Stimulated activated CD4-positive, alpha-beta T cell treated with anti-CD3 and anti-CD28 coated beads, TNF-alpha, amount 100 ng/mL, for 24 hours (primary cell): Measurements from ENCODE around the gene SLC47A2.

Source experiments
- DNase-seq, 3 experiments: peaks; one replicate each; pipeline ENCODE4 v3.0.0-alpha.2; 2020; ENCODE audit warnings: low read depth in 3 of 3

SLC47A2 gene

DNA sequence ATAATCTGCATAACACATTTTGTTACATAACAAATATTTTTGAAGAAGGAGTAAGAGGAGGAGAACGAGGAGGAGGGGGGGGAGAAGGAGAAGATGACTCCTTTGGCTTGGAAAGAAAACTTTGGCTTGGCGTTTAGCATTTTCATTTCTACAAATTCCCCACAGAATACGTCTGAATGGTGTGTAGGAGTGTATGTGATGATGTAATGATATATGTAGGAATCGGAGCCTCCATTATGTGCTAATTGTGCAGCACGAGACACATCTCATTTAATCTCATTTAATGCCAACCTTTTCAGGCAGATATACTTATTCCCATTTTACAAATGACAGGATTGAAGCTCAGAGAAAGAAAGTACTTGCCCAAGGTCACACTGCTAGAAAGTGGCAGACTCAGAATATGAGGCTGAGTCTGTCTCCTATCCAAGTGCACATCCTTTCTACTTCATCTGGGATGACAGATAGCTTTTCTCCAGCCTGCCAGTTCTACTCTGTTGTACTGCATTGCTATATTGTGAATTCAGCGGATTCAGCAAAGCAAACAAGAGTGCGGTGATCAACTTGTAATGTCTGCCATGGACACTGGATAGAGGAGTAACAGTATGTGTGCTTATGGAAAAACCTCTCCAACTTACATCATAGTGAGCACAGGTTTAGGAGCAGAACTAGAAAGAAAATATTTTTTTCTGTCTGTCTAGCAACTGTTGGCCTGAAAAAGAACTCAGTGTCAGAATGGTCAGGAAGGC lies 10.4 kb upstream of the SLC47A2 start:
- DNase-seq: no peak

- DNase-seq: no peak
Observed at GRCh38 chr17:19725486-19725885, 9.1 kb upstream of the SLC47A2 start.

GRCh38 chr17:19724501-19725420 lies 8.4 kb upstream of the SLC47A2 start:
- peak; percentile 7 to 49 (median 24) for DNase-seq

- no peak for DNase-seq
Observed at GRCh38 chr17:19723964-19724363, 7.6 kb upstream of the SLC47A2 start.

DNA sequence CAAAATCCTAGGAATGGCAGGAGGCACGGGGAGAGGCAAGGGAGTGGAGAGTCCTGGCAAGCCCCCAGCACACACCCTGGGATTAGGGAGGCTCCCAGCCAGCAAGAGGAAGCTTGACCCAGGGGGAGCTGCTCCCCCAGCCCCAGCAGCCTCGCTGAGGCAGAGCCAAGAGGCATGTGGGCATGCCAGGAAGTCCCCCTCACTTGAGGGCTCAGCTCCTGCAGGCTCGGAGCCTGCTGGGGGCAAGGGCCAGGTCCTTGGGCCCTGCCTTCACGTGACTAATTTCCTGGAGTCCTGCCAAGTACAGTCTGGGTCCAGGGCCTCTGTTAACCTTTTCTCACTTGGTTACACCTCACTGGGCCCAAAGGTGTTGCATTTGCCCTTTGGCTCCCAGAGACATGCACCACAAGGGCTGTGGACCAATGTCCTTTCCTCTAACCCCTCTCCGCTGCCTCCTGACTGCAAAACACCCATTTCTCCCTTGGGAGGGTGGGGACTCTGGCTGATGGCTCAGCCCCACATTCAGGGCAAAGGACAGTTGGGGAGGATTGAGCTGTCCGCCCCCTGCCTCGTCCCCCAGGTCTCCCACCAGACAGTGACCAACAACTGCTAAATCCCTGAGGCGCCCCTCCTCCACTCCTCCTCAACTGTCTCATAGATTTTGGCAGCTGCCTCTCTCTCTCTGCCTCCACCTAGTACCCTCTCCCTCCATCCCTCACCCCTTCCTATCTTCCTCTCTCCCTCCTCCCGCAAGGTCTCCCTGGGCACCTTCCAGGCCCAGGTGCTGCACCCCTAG lies 4.4 kb upstream of the SLC47A2 start:
- DNase-seq: no peak

- no peak for DNase-seq
Observed at GRCh38 chr17:19720210-19720475, 3.8 kb upstream of the SLC47A2 start.

DNA sequence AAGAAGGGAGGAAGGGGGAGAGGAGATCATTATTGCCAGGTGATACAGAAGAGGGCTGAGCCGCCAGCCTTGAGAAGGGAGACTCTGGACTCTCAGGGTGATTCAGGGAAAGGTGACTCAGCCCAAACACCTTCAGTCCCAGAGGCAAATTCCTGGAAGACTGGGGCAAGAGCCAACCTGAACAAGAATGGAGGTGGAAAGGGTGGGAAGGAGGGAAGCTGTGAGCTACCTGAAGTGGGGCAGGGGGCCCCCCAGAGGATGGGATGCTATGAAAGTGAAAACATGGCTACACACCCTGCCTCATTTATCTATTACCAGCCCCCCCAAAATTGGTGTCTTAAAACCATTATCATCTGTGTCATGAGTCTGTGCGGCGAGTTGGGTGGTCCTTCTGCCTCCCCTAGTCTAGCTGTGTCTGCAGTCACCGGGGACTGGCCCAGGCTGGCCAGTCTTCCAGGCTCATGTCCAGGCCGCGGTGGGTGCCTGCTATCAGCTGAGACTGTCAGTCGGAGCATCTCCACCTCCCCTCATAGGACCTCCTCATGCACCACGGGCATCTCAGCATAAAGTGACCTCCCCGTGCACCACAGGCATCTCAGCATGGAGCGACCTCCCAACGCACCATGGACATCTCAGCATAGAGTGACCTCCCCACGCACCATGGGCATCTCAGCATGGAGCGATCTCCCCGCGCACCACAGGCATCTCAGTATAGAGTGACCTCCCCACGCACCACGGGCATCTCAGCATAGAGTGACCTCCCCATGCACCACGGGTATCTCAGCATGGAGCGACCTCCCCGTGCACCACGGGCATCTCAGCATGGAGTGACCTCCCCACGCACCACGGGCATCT lies 3.2 kb upstream of the SLC47A2 start:
- no peak for DNase-seq

GRCh38 chr17:19718613-19719354 lies 2.4 kb upstream of the SLC47A2 start:
- no peak for DNase-seq

DNA sequence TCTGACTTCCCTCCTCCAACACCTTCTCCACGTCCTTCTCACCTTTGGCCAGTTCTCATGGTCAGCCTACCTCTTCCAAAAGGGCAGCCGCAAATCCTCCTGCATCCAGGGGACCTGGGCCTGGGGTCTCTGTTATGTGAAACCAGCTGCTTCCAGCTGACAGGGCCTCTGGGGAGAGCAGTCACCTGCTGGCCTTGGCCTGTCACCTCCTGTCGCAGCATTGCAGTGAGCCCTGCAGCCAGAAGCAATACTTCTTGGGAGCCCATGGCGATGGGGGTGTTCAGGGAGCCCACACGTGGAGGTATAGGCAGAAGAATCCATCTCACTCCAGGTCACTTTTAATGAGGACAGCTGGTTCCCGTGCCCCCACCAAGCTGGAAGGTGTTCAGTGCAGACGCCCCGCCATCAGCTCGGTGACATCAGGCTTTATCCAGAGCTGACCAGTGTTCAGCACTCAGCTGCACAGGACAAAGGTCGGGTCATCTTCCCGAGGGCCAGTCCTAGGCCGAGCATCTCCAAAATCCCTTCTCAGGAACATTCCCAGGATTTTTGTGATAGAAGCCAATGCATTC lies 1.7 kb upstream of the SLC47A2 start:
- DNase-seq: no peak

DNA sequence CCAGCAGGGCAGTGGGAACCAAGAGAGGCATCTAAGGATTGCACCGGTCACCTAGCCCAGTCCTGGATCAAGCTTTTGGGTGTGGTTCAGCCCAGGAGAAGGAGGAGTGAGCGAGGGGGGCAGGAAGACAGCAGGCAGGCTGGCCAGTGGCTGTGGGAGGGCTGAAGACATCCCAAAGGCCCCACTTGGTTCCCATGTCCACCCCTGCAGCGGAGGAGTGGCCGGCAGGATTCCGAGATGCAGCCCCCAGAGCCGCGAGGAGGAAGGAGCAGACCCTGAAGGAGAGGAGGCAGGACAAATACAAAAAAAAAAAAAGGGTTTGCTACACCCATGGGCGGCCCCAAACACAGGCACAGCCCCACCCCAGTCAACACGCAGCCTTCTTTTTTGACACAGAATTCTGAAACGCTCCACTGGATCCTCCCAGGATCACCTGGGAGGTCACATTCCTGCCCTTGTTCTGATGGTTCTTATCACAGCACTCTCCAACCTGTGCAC lies 1.1 kb upstream of the SLC47A2 start:
- DNase-seq: no peak

DNA sequence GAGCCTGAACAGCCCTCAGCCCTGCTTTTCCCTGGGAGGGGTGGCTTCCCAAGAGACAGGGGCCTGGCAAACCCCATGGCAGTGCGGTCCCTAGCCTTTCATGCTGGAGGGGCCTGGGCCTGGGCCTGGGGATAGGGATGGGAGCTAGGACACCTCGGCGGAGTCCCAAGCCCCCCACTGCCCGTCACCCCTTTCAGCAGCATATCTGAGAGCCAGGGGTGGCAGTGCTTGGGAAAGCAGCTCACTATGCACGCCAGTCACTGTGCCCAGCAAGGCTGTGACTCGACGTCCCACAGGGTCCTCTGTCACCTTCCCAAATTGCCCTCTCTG lies 612 bp upstream of the SLC47A2 start:
- no peak for DNase-seq

GRCh38 chr17:19714542-19715411 lies 1.6 kb downstream of the SLC47A2 start:
- DNase-seq: no peak

GRCh38 chr17:19713901-19714361 lies 2.5 kb downstream of the SLC47A2 start:
- no peak for DNase-seq

- DNase-seq: no peak
Observed at GRCh38 chr17:19713462-19713861, 2.9 kb downstream of the SLC47A2 start.

DNA sequence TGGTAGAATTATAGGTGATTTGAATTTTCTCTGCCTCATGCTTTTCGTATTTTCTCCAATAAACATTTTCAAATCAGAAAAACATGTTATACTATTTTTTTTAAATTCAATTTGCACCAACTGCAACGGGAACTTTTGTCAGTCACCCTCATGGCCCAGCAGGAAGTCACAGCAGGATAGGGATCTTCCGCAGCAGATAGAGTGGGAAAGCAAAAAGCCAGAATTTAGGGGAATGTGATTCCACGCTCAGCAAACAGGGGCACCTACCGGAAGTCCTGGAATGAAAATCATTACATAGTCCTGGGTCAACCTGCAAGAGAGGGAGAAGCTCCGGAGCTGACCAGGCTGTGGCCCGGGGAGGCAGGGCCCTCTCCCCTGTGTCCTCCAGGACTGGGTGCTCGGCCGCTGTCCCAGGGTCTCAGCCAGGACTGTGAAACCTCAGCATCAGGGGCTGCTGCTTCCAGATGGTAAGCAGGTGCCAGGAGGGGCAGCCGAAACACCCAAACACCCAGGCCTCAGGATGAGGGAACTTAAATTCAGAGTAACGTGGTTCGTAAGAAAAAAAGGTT lies 3.9 kb downstream of the SLC47A2 start:
- DNase-seq: no peak

GRCh38 chr17:19709841-19710240 lies 6.5 kb downstream of the SLC47A2 start:
- DNase-seq: no peak

GRCh38 chr17:19708431-19709175 lies 7.8 kb downstream of the SLC47A2 start:
- DNase-seq: no peak

DNA sequence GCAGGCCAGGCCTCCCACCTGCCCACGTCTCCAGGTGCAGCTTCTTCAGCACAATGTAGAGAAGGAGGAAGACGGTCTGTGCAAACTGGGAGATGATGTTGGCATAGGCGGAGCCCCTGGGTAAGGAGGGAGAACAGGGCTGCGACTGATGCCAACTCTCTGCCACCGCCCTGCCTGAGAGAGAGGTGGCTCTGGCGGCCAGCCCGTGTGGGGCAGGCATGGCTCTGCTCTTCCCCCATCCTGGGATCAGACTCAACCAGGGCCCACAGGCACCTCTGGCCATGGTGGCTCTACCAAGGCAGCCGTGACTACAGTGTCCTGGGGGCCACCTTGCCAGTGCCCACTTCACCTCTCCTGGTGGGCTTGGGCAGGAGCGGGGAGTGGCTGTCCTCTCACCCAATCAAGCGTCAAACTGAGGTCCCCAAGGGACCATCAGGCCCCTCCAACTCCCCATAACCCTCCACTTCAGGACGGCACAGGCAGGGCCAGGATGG lies 8.6 kb downstream of the SLC47A2 start:
- DNase-seq: no peak
